Mesothelial cell of epicardium (in vitro differentiated cells): ENCODE data around the gene ST6GALNAC4. TPM values are rescaled to one million over a fixed set of nuclear protein-coding genes. Genes with fewer than 3 reads are reported as not detected.
A peak's percentile ranks its signal among the peaks of the same experiment; 100 is the strongest.

ENCODE experiments used
- DNase-seq, 2 experiments: peaks; one replicate each; pipeline ENCODE4 v3.0.0; 2021; ENCODE audit warnings: low spot score in 2 of 2; ENCODE audit not compliant: unreplicated experiment in 2 of 2
- H3K27ac Mint-ChIP-seq: 2 replicates; pipeline ENCODE4 v1.8.0; 2021; ENCODE audit warnings: mixed read lengths
- H3K27me3 Mint-ChIP-seq: 2 replicates; pipeline ENCODE4 v1.8.0; 2021; ENCODE audit warnings: low read depth, mixed read lengths
- H3K36me3 Mint-ChIP-seq: 2 replicates; pipeline ENCODE4 v1.8.0; 2021; ENCODE audit warnings: mixed read lengths
- H3K4me1 Mint-ChIP-seq: 2 replicates; pipeline ENCODE4 v1.8.0; 2021; ENCODE audit warnings: mixed read lengths
- H3K4me3 Mint-ChIP-seq: 2 replicates; pipeline ENCODE4 v1.8.0; 2021; ENCODE audit warnings: mild to moderate bottlenecking, moderate library complexity, mixed read lengths
- H3K9me3 Mint-ChIP-seq: 2 replicates; pipeline ENCODE4 v1.8.0; 2021; ENCODE audit warnings: mixed read lengths
- CTCF ChIP-seq: fragments of 200-600 bp; sonication (generic); IDR thresholded peaks from one replicate; pipeline ENCODE4 v1.5.0; 2021; ENCODE audit warnings: antibody characterized with exemption; ENCODE audit not compliant: unreplicated experiment
- total RNA-seq: library from RNA; stranded (reverse); gene quantifications from 3 replicates; pipeline ENCODE4 v1.2.1, GENCODE V29; 2021

ST6GALNAC4 gene
- total RNA-seq, 1 donor from 2014 or later = 14.5 TPM

DNA sequence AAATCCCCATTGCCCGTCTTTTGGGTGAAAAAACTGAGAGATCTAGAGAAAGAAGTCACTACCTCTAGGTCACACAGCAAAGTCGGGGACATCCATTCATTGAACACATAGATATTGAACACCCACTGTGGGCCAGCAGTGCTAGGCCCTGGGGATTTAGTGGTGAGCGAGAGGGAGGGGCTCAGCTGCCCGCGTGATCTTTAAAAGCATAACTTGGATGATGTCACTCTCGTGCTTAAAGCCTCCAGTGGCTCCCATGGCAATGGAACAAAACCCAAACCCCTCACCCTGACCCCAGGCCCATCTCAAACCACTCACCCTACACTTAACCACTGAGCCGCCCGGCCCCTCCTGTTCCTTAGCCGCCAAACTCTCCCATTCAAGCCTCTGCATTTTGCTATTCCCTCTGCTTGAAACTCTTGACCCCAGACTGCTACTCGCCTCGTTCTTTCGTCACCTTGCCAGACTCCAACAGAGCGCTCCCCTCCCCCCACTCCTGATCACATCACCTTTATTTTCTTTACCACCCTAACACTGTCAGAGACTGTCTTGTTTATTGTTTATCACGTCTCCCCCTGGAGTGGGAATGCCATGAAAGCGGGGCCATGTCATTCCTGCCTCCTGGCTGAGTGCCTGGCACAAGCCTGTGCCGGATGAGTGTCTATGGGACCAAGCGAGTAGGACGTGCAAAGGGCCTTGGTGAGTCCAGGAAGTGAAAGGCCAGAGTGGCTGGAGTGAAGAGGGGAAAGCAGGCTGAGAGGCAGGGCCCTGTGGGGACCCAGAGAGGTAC, 14.4 kb upstream of the ST6GALNAC4 start:
- peak overlapping the region; percentile 39 for H3K27ac Mint-ChIP-seq
- no peak for TF ChIP-seq CTCF
- H3K27me3 Mint-ChIP-seq = peaks cover 36% of the 10 kb centered on the region
- H3K36me3 Mint-ChIP-seq = no peaks in the 10 kb centered on the region
- DNase-seq = no peak
- H3K4me3 Mint-ChIP-seq = peak overlapping the region; percentile 60
- H3K4me1 Mint-ChIP-seq = peaks cover 22% of the 10 kb centered on the region
- no peaks in the 10 kb centered on the region for H3K9me3 Mint-ChIP-seq

GRCh38 chr9:127930231-127931091, 13.6 kb upstream of the ST6GALNAC4 start, which contains the start of gene PIP5KL1:
PIP5KL1 (minus strand) TSS chr9:127930777; CDS start chr9:127930752, 25 bp downstream.
- H3K4me3 Mint-ChIP-seq = peak within 1 kb of the TSS; percentile 60
- no peaks in the 10 kb centered on the region for H3K9me3 Mint-ChIP-seq
- H3K36me3 Mint-ChIP-seq = no peaks in the 10 kb centered on the region
- DNase-seq = peak; percentile 82 to 88
- H3K4me1 Mint-ChIP-seq = peaks cover 15% of the 10 kb centered on the region
- no peak for TF ChIP-seq CTCF
- H3K27me3 Mint-ChIP-seq = peaks cover 44% of the 10 kb centered on the region
- H3K27ac Mint-ChIP-seq = peak within 1 kb of the TSS; percentile 39

DNA sequence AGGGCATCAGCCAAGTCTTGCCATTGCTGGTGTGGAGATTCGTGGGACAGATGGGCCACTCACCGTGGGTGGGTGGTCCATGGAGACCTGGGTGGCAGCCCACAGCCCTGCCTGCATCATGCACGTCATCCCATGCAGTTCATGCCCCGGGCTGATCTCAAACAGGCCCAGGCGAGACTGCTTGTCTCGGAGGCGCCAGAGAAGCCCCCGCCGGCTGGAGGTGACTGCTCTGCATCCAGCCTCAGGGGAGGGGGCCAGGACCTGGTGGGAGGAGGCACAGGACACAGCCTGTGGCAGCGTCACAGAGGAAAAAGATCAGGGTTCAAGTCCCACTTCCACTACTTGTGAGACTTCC, 12.8 kb upstream of the ST6GALNAC4 start:
- TF ChIP-seq CTCF = no peak
- H3K4me1 Mint-ChIP-seq = peaks cover 13% of the 10 kb centered on the region
- no peak for DNase-seq
- peak overlapping the region; percentile 60 for H3K4me3 Mint-ChIP-seq
- no peaks in the 10 kb centered on the region for H3K9me3 Mint-ChIP-seq
- H3K36me3 Mint-ChIP-seq = no peaks in the 10 kb centered on the region
- H3K27ac Mint-ChIP-seq = no peak overlapping the region
- peaks cover 51% of the 10 kb centered on the region for H3K27me3 Mint-ChIP-seq

- H3K27ac Mint-ChIP-seq = no peak overlapping the region
- peaks cover 52% of the 10 kb centered on the region for H3K27me3 Mint-ChIP-seq
- H3K4me3 Mint-ChIP-seq = peak overlapping the region; percentile 60
Measured at GRCh38 chr9:127928676-127929624, 12.1 kb upstream of the ST6GALNAC4 start.

More at GRCh38 chr9:127928676-127929624, 12.1 kb upstream of the ST6GALNAC4 start:
- H3K9me3 Mint-ChIP-seq = no peaks in the 10 kb centered on the region
- no peaks in the 10 kb centered on the region for H3K36me3 Mint-ChIP-seq
- DNase-seq = no peak
- H3K4me1 Mint-ChIP-seq = peaks cover 13% of the 10 kb centered on the region
- TF ChIP-seq CTCF = no peak
